Measurements from ENCODE around the gene EEF2K. TPM values are rescaled to one million over a fixed set of nuclear protein-coding genes. Genes with fewer than 3 reads are reported as not detected.
A peak's percentile ranks its signal among the peaks of the same experiment; 100 is the strongest.

Gene EEF2K
- total RNA-seq, 2 donors from 2014 or later, result 13.7 to 42.6 TPM

DNA sequence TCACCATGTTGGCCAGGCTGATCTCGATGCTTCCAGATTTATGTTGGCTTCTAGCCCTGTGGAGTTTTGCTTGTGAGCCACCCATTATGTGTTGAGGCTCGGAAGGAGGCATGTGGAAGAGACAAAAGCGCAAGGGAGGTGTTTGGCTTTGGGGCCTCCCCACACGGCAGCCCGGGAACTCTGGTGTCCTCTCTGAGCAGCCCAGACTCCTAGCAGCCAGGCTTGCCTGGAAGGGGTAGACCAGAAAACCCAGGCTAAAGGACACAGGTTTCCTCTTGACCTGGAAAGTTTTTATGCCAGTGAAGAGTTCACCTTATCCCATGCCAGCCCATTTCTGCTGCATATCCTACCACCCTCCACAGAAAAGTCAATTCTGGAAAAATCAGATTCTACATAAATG is 22.7 kb upstream of the EEF2K start:
- ATAC-seq (no peak), DNase-seq (ENCODE audit: low spot score) (no peak)
- H3K36me3 Mint-ChIP-seq, result no peaks in the 10 kb centered on the region
- peaks cover 0 to 3% of the 10 kb centered on the region in 2 donors for H3K4me1 Mint-ChIP-seq (ENCODE audit: low read depth in 2 of 2)
- no peak overlapping the region for H3K27ac Mint-ChIP-seq
- no peak overlapping the region for H3K4me3 Mint-ChIP-seq
- no peaks in the 10 kb centered on the region for H3K9me3 Mint-ChIP-seq
- no peaks in the 10 kb centered on the region for H3K27me3 Mint-ChIP-seq

DNA sequence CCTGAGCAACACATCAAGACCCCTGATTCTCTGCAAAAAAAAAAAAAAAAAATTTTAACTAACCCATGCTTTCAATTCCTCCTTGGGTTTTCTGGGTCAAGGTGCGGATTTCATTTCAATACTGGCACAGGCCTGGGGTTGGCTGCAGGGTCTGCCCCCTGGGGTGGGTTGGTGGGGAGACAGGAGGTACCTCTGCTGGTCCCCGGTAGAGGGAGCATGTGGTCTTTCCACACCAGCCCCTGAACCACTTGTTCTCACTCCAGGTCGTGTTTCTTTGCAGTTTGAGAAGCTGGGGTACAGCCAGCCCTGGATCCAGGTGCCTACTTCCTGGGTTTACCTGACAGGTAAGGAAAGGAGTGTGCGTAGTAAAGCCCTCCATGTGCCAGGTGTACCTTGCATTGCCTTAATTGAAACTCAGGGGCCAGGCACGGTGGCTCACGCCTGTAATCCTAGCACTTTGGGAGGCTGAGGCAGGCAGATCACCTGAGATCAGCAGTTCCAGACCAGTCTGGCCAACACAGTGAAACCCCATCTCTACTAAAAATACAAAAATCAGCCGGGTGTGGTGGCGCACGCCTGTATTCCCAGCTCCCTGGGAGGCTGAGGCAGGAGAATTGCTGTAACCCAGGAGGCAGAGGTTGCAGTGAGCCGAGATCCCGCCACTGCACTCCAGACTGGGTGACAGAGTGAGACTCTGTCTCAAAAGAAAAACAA is 22.0 kb upstream of the EEF2K start:
- no peak overlapping the region for H3K4me3 Mint-ChIP-seq
- H3K27ac Mint-ChIP-seq, result no peak overlapping the region
- no peak for ATAC-seq
- H3K36me3 Mint-ChIP-seq, result no peaks in the 10 kb centered on the region
- H3K27me3 Mint-ChIP-seq, result no peaks in the 10 kb centered on the region
- H3K9me3 Mint-ChIP-seq, result no peaks in the 10 kb centered on the region
- no peak for DNase-seq (ENCODE audit: low spot score)
- H3K4me1 Mint-ChIP-seq (ENCODE audit: low read depth in 2 of 2), result peaks cover 7 to 8% of the 10 kb centered on the region in 2 donors

DNA sequence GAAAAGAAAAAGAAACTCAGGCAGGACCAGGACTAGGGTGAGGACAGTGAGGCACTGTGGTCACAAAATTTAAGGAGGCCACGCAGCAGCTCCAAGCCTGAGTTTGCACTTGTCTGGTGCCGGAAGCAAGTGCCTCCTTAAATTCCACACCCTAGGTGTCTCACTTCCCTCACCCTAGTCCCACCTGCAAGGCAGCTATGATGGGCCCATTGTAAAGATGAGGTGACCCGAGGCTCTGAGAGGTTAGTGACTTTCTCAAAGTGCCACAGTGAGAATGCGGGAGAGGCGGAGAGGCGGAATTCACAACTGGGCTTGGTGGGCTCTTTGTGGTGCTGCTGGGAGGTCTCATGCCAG is 21.5 kb upstream of the EEF2K start:
- no peaks in the 10 kb centered on the region for H3K36me3 Mint-ChIP-seq
- no peaks in the 10 kb centered on the region for H3K9me3 Mint-ChIP-seq
- no peaks in the 10 kb centered on the region for H3K27me3 Mint-ChIP-seq
- DNase-seq (ENCODE audit: low spot score) (no peak), ATAC-seq (no peak)
- H3K4me3 Mint-ChIP-seq, result no peak overlapping the region
- no peak overlapping the region for H3K27ac Mint-ChIP-seq
- peaks cover 12 to 13% of the 10 kb centered on the region in 2 donors for H3K4me1 Mint-ChIP-seq (ENCODE audit: low read depth in 2 of 2)

- no peak for ATAC-seq
- peaks cover 18 to 25% of the 10 kb centered on the region in 2 donors for H3K4me1 Mint-ChIP-seq (ENCODE audit: low read depth in 2 of 2)
Measured at GRCh38 chr16:22186517-22186916, 19.6 kb upstream of the EEF2K start.

DNA sequence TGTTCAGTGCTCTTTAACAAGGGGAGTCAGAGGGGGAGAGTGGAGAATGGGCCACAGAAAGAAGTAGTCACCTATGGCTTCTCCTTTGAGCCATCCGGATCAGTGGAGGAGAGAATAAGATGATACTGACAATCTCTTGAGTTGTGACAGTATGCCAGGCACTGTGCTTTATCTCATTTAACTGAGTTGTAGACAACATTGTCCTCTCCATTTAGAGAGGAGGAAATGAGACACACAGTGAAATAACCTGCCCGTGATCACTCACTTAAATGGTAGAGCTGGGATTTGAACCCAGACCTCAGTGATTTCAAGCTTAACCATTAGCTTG is 17.8 kb upstream of the EEF2K start:
- no peaks in the 10 kb centered on the region for H3K27me3 Mint-ChIP-seq
- DNase-seq (ENCODE audit: low spot score), result no peak
- H3K4me1 Mint-ChIP-seq (ENCODE audit: low read depth in 2 of 2), result peaks cover 28 to 38% of the 10 kb centered on the region in 2 donors
- H3K9me3 Mint-ChIP-seq, result no peaks in the 10 kb centered on the region
- H3K36me3 Mint-ChIP-seq, result no peaks in the 10 kb centered on the region
- no peak overlapping the region for H3K4me3 Mint-ChIP-seq
- peak overlapping the region; percentile 72 to 91 for H3K27ac Mint-ChIP-seq
- ATAC-seq, result no peak

More at GRCh38 chr16:22186517-22186916, 19.6 kb upstream of the EEF2K start:
- Mint-ChIP-seq H3K27ac (no peak overlapping the region), H3K27me3 (no peaks in the 10 kb centered on the region), H3K9me3 (no peaks in the 10 kb centered on the region), H3K4me3 (no peak overlapping the region), H3K36me3 (no peaks in the 10 kb centered on the region)
- no peak for DNase-seq (ENCODE audit: low spot score)

GRCh38 chr16:22188595-22189442 is 17.3 kb upstream of the EEF2K start:
- DNase-seq (ENCODE audit: low spot score), result peak; percentile 68
- Mint-ChIP-seq H3K9me3 (peaks cover 4% of the 10 kb centered on the region), H3K27ac (peak overlapping the region; percentile 72 to 91), H3K4me3 (peak overlapping the region; percentile 88), H3K4me1 (ENCODE audit: low read depth in 2 of 2) (peaks cover 34 to 43% of the 10 kb centered on the region in 2 donors), H3K36me3 (no peaks in the 10 kb centered on the region), H3K27me3 (no peaks in the 10 kb centered on the region)
- no peak for ATAC-seq

GRCh38 chr16:22189473-22190080 is 16.5 kb upstream of the EEF2K start:
- ATAC-seq, result no peak
- DNase-seq (ENCODE audit: low spot score), result no peak
- no peaks in the 10 kb centered on the region for H3K27me3 Mint-ChIP-seq
- H3K4me3 Mint-ChIP-seq, result peak overlapping the region; percentile 88
- no peaks in the 10 kb centered on the region for H3K36me3 Mint-ChIP-seq
- H3K4me1 Mint-ChIP-seq (ENCODE audit: low read depth in 2 of 2), result peaks cover 40 to 51% of the 10 kb centered on the region in 2 donors
- peak overlapping the region; percentile 72 to 91 for H3K27ac Mint-ChIP-seq
- peaks cover 7% of the 10 kb centered on the region for H3K9me3 Mint-ChIP-seq

- Mint-ChIP-seq H3K27me3 (no peaks in the 10 kb centered on the region), H3K4me1 (ENCODE audit: low read depth in 2 of 2) (peaks cover 46 to 58% of the 10 kb centered on the region in 2 donors)
- ATAC-seq, result peak; percentile 83 to 84
Measured at GRCh38 chr16:22190081-22190775, 15.8 kb upstream of the EEF2K start.

GRCh38 chr16:22190776-22191531 is 15.1 kb upstream of the EEF2K start:
- ATAC-seq (peak; percentile 83 to 88), DNase-seq (ENCODE audit: low spot score) (peak; percentile 98)
- no peaks in the 10 kb centered on the region for H3K27me3 Mint-ChIP-seq
- H3K4me3 Mint-ChIP-seq, result peak overlapping the region; percentile 88
- H3K27ac Mint-ChIP-seq, result peak overlapping the region; percentile 72 to 91
- peaks cover 52 to 65% of the 10 kb centered on the region in 2 donors for H3K4me1 Mint-ChIP-seq (ENCODE audit: low read depth in 2 of 2)
- H3K9me3 Mint-ChIP-seq, result peaks cover 7% of the 10 kb centered on the region
- no peaks in the 10 kb centered on the region for H3K36me3 Mint-ChIP-seq

More at GRCh38 chr16:22190081-22190775, 15.8 kb upstream of the EEF2K start:
- peak; percentile 99 for DNase-seq (ENCODE audit: low spot score)
- H3K36me3 Mint-ChIP-seq, result no peaks in the 10 kb centered on the region
- H3K4me3 Mint-ChIP-seq, result peak overlapping the region; percentile 88
- peak overlapping the region; percentile 72 to 91 for H3K27ac Mint-ChIP-seq
- H3K9me3 Mint-ChIP-seq, result peaks cover 7% of the 10 kb centered on the region

GRCh38 chr16:22191532-22192260 is 14.4 kb upstream of the EEF2K start:
- ATAC-seq, result no peak
- H3K4me1 Mint-ChIP-seq (ENCODE audit: low read depth in 2 of 2), result peaks cover 53 to 67% of the 10 kb centered on the region in 2 donors
- DNase-seq (ENCODE audit: low spot score), result no peak
- no peaks in the 10 kb centered on the region for H3K27me3 Mint-ChIP-seq
- no peaks in the 10 kb centered on the region for H3K36me3 Mint-ChIP-seq
- peaks cover 7% of the 10 kb centered on the region for H3K9me3 Mint-ChIP-seq
- peak overlapping the region; percentile 72 to 91 for H3K27ac Mint-ChIP-seq
- peak overlapping the region; percentile 88 for H3K4me3 Mint-ChIP-seq

DNA sequence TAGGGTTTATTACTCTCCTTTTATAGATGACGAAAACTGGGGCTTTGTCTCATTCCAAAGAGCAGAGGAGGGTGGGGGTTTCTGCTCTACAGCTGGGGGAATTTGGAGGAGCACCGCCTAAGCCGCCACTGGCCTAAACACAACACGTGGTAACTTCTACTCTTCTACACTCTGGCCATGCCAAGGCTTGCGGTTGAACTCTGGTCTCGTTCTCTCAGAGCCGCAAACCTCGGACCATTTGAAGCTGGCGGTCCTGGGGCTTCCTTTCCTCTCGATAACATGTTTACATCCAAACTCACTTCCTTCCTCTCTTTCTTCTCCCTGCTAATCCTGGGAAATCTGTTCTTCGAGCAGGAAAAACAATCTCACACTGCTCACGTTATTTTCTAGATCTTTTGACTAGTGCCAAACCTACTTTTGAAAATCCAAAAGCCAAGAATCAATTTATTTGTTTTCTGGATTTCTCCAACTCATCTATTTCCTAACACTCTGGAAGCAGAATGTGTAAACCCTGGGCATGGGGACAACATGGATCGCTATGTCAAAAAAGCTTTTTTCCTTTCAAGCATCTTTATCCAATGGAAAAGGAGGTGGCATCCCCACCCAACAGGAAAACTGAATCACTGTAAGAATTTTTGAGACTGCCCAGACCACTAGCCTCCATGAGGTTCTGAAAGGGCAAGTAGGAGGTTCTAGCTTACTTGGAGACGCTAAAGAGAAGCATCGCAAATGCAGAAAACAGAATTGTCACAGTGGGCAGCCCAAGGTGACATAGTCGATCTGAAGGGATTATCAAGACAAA is 13.6 kb upstream of the EEF2K start:
- ATAC-seq (peak; percentile 33 to 34), DNase-seq (ENCODE audit: low spot score) (peak; percentile 95)
- H3K4me1 Mint-ChIP-seq (ENCODE audit: low read depth in 2 of 2), result peaks cover 55 to 67% of the 10 kb centered on the region in 2 donors
- H3K27ac Mint-ChIP-seq, result peak overlapping the region; percentile 72 to 91
- no peaks in the 10 kb centered on the region for H3K27me3 Mint-ChIP-seq
- peak overlapping the region; percentile 88 for H3K4me3 Mint-ChIP-seq
- H3K36me3 Mint-ChIP-seq, result no peaks in the 10 kb centered on the region
- peaks cover 7% of the 10 kb centered on the region for H3K9me3 Mint-ChIP-seq

DNA sequence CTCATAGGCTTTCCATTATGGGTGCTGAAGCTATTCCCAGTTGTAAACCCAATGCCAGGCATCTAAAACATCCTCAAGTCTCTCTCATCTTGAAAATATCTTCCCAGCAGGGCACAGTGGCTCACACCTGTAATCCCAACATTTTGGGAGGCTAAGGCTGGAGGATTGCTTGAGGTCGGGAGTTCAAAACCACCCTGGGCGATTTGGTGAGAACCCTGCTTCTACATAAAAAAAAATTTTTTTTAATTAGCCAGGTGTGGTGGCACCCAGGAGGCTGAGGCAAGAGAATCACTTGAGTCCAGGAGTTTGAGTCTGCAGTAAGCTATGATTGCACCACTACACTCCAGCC is 13.0 kb upstream of the EEF2K start:
- H3K27me3 Mint-ChIP-seq, result no peaks in the 10 kb centered on the region
- no peak for DNase-seq (ENCODE audit: low spot score)
- no peak for ATAC-seq
- no peaks in the 10 kb centered on the region for H3K36me3 Mint-ChIP-seq
- peak overlapping the region; percentile 72 to 93 for H3K27ac Mint-ChIP-seq
- H3K4me1 Mint-ChIP-seq (ENCODE audit: low read depth in 2 of 2), result peaks cover 54 to 67% of the 10 kb centered on the region in 2 donors
- H3K4me3 Mint-ChIP-seq, result no peak overlapping the region
- peaks cover 7% of the 10 kb centered on the region for H3K9me3 Mint-ChIP-seq
